ENCODE data around the gene TMEM242.

Gene TMEM242

GRCh38 chr6:157283900-157284737 is 39.2 kb downstream of the TMEM242 start:
- Histone ChIP-seq H3K9ac (ENCODE audit: low read depth, low read length, poor library complexity, severe bottlenecking) (no peak overlapping the region), H3K9me3 (ENCODE audit: insufficient read depth, low read depth, low read length) (no peaks in the 10 kb centered on the region), H3K36me3 (ENCODE audit: insufficient read depth, low read length) (no peaks in the 10 kb centered on the region; the same call in 1 of the 2 replicates), H3K4me2 (ENCODE audit: low read depth, low read length, poor library complexity, severe bottlenecking) (no peak overlapping the region), H3K4me3 (ENCODE audit: low read length, poor library complexity, severe bottlenecking) (no peak overlapping the region), H3F3A (ENCODE audit: low read depth) (no peaks in the 10 kb centered on the region), H3K27me3 (ENCODE audit: insufficient read depth, low read length, poor library complexity, severe bottlenecking) (no peaks in the 10 kb centered on the region), H3K79me2 (ENCODE audit: insufficient read depth, low read length) (no peaks in the 10 kb centered on the region), H3K4me1 (ENCODE audit: insufficient read depth, low read length, poor library complexity, severe bottlenecking) (no peaks in the 10 kb centered on the region), H4K20me1 (ENCODE audit: insufficient read depth, low read length, poor library complexity, severe bottlenecking) (no peaks in the 10 kb centered on the region), H2AFZ (ENCODE audit: low read length) (no peak overlapping the region), H3K9me2 (replicated peaks; ENCODE audit: low read depth, low read length) (no peaks in the 10 kb centered on the region)
- TF ChIP-seq EZH2phosphoT487 (IDR thresholded peaks at IDR 0.05; ENCODE audit: borderline replicate concordance) (no peak), CTCF (conservative IDR thresholded peaks at IDR 0.05; ENCODE audit: low read length) (no peak)

- Histone ChIP-seq H3K27me3 (ENCODE audit: insufficient read depth, low read length, poor library complexity, severe bottlenecking) (no peaks in the 10 kb centered on the region), H3K79me2 (ENCODE audit: insufficient read depth, low read length) (no peaks in the 10 kb centered on the region), H3K9ac (ENCODE audit: low read depth, low read length, poor library complexity, severe bottlenecking) (no peak overlapping the region), H3K36me3 (ENCODE audit: insufficient read depth, low read length) (no peaks in the 10 kb centered on the region; the same call in 1 of the 2 replicates), H3K4me1 (ENCODE audit: insufficient read depth, low read length, poor library complexity, severe bottlenecking) (no peaks in the 10 kb centered on the region), H4K20me1 (ENCODE audit: insufficient read depth, low read length, poor library complexity, severe bottlenecking) (no peaks in the 10 kb centered on the region), H3K4me3 (ENCODE audit: low read length, poor library complexity, severe bottlenecking) (no peak overlapping the region), H3K9me3 (ENCODE audit: insufficient read depth, low read depth, low read length) (no peaks in the 10 kb centered on the region), H2AFZ (ENCODE audit: low read length) (no peak overlapping the region), H3F3A (ENCODE audit: low read depth) (no peaks in the 10 kb centered on the region), H3K4me2 (ENCODE audit: low read depth, low read length, poor library complexity, severe bottlenecking) (no peak overlapping the region), H3K9me2 (replicated peaks; ENCODE audit: low read depth, low read length) (no peaks in the 10 kb centered on the region)
- TF ChIP-seq CTCF (conservative IDR thresholded peaks at IDR 0.05; ENCODE audit: low read length) (no peak), EZH2phosphoT487 (IDR thresholded peaks at IDR 0.05; ENCODE audit: borderline replicate concordance) (no peak)
Observed at GRCh38 chr6:157283330-157283898, 39.9 kb downstream of the TMEM242 start.

GRCh38 chr6:157282284-157282683 is 41.0 kb downstream of the TMEM242 start:
- Histone ChIP-seq H3K36me3 (ENCODE audit: insufficient read depth, low read length) (no peaks in the 10 kb centered on the region), H4K20me1 (ENCODE audit: insufficient read depth, low read length, poor library complexity, severe bottlenecking) (no peaks in the 10 kb centered on the region), H3F3A (ENCODE audit: low read depth) (no peaks in the 10 kb centered on the region), H3K9me3 (ENCODE audit: insufficient read depth, low read depth, low read length) (no peaks in the 10 kb centered on the region), H3K4me1 (ENCODE audit: insufficient read depth, low read length, poor library complexity, severe bottlenecking) (no peaks in the 10 kb centered on the region), H3K9me2 (replicated peaks; ENCODE audit: low read depth, low read length) (no peaks in the 10 kb centered on the region), H3K27me3 (ENCODE audit: insufficient read depth, low read length, poor library complexity, severe bottlenecking) (no peaks in the 10 kb centered on the region), H2AFZ (ENCODE audit: low read length) (no peak overlapping the region), H3K4me3 (ENCODE audit: low read length, poor library complexity, severe bottlenecking) (no peak overlapping the region), H3K4me2 (ENCODE audit: low read depth, low read length, poor library complexity, severe bottlenecking) (no peak overlapping the region), H3K79me2 (ENCODE audit: insufficient read depth, low read length) (no peaks in the 10 kb centered on the region), H3K9ac (ENCODE audit: low read depth, low read length, poor library complexity, severe bottlenecking) (no peak overlapping the region)
- TF ChIP-seq EZH2phosphoT487 (IDR thresholded peaks at IDR 0.05; ENCODE audit: borderline replicate concordance) = no peak
- TF ChIP-seq CTCF (conservative IDR thresholded peaks at IDR 0.05; ENCODE audit: low read length) = no peak

Measured in Loucy (cell line).